Hepatocyte (in vitro differentiated cells): ENCODE results near the gene TMED5.

ENCODE experiments used
- EZH2phosphoT487 ChIP-seq: fragments of 200-600 bp; sonication (generic); IDR thresholded peaks from one replicate; pipeline ENCODE4 v1.6.1; 2018; ENCODE audit warnings: antibody characterized with exemption, mild to moderate bottlenecking, low read depth, moderate library complexity; ENCODE audit not compliant: unreplicated experiment, severe bottlenecking
- TF ChIP-seq, protein P1 (sequence below): fragments of 200-600 bp; sonication (generic); IDR thresholded peaks from 2 replicates; pipeline ENCODE4 v1.5.1; 2016; ENCODE audit warnings: antibody characterized with exemption, mild to moderate bottlenecking; ENCODE audit not compliant: poor library complexity

DNA sequence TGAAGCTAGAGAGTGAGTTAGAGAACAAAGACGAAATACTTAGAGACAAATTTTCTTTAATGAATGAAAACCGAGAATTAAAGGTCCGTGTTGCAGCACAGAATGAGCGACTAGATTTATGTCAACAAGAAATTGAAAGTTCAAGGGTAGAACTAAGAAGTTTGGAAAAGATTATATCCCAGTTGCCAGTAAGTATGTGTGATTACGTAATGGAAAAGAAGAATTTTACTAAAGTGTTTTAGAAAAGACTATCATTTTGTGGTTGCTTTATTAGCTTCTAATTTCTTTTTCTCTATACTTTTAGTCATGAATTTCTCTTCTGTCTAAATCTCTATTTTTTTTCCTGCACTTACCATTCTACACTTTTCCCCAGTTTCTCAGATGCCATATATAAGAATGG lies 27.0 kb upstream of the TMED5 start:
- TF ChIP-seq, protein P1, sequence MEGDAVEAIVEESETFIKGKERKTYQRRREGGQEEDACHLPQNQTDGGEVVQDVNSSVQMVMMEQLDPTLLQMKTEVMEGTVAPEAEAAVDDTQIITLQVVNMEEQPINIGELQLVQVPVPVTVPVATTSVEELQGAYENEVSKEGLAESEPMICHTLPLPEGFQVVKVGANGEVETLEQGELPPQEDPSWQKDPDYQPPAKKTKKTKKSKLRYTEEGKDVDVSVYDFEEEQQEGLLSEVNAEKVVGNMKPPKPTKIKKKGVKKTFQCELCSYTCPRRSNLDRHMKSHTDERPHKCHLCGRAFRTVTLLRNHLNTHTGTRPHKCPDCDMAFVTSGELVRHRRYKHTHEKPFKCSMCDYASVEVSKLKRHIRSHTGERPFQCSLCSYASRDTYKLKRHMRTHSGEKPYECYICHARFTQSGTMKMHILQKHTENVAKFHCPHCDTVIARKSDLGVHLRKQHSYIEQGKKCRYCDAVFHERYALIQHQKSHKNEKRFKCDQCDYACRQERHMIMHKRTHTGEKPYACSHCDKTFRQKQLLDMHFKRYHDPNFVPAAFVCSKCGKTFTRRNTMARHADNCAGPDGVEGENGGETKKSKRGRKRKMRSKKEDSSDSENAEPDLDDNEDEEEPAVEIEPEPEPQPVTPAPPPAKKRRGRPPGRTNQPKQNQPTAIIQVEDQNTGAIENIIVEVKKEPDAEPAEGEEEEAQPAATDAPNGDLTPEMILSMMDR = no peak
- TF ChIP-seq EZH2phosphoT487 = no peak
